Lung microvascular endothelial cell (primary cell): ENCODE results near the gene CPLANE2. TPM values are rescaled to one million over a fixed set of nuclear protein-coding genes. Genes with fewer than 3 reads are reported as not detected.
A peak's percentile ranks its signal among the peaks of the same experiment; 100 is the strongest.
"Not testable (repeated sequence)": the region's sequence is repeated elsewhere in the genome, so short reads cannot be mapped to it uniquely, and the experiment has no call there.

Experiments
- DNase-seq, 2 donors: peaks; one replicate each; pipeline versions ENCODE4 v3.0.0 to v3.0.0-alpha.2; 2010; ENCODE audit warnings: low read depth in 2 of 2
- total RNA-seq: library from RNA; depleted of rRNA; stranded (reverse); fragments of >200 nt; gene quantifications from 2 replicates; pipeline ENCODE4 v1.2.1, GENCODE V29; 2014

The CPLANE2 gene
- total RNA-seq, 1 donor from 2014 or later = 6.7 TPM

DNA sequence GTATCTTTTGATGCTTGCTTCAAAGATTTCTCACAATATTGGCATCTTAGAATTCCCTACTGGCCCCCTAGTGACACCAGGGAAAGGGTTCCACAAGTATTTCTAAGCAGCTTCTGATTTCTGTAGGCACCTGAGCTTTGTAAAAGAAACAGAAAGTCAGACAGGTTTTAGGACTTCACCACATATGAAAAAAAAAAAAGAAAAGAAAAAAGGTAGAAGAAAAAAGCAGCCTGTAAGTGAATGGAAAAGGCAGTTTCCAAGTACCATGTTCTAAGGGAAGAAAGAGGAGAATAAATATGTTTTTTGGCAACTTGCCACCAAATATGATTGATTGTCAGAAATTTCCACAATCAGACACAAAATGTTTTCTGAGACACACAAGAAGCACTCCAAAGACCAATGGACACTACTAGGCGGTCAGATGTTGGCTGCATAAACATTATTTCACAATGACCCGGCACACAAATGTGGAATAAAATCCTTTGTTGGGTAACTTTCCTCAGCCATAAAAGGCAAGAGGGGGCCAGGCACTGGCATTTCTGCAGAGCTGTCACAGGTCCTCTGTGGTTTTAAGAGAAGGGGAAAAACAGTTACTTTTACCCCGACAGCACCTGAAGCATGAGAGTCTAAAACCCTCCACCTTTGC lies 12.7 kb upstream of the CPLANE2 start:
- peak; percentile 75 to 78 for DNase-seq

DNA sequence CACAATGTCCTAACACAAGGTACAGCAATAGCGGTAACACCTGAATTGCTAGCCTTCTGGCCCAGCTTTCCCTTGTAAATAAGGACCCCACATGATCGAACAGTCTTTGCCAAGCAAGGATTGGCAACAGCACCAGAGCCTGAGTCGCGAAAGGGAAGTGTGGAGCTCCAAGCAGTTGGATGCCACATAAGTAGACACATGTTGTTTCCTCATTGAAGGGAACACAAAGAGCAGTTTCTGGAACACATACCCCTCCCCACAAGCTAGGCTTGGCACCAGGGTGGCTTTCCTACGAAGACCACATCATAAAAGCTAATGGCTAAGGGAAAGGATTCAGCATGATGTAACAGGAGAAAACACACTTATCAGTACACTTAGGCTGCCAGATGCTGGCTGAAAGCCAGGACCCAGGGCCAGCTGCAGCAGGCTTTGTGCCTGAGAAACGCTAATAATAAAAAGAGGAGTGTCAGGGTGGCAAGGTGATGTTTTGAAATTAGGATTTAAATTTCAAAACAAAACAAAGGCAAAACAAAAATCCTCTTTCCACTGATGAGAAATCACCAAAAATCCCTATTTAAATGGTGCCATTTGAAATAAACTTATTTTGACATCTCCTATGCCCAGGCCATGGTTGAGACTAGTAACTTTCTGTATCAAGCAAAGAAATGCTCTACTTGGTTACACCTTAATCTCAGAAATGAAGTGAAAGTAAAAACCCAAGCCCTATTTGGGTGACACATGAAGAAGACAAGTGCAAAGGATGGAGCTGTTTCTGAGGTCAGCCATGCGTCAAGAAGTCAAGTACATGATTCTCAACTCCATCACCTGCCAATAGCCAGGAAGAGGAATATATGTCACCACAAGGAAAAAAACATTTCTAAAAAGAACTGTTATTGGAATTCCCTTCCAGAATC lies 11.9 kb upstream of the CPLANE2 start:
- peak; percentile 67 to 95 for DNase-seq

DNA sequence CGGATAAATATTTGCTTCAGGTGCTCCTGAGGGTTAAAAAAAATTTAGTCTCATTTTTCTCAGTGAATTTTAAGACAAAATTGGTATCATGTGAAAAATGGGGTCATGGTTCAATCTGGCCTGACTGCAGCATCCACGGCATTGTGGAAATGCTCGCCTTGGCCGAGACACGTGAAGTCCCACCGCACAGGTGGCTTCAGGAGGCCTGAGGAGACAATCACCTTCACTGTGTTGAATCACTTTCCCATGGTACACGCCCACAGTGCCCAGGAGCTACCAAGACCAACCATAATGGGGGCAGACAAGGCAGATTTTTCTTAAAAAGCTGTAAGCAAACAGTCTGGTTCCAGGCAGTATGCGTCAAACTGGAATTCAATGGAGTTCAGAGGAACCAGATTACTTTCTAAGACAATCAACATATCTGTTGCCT lies 11.0 kb upstream of the CPLANE2 start:
- DNase-seq = peak in 1 of 2 donors; percentile 36

DNA sequence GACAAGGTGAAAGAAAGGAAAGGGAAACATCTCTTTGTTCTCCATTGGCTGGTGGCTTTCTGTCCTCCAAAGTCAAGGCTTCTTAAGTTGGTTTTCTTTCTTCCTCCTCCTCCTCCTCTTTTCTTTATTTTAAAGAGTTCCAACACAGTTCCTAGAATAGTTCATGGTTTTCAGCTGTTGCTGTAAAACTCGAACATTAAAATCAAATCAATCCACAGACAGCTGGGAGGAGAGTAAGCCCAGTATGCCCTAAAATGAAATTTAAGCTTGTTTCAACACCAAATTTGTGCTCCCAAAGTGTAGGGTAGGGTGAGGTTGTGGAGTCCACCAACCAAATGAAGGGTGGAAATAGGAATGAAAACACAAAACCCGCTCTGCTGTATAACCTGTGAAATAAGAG lies 10.5 kb upstream of the CPLANE2 start:
- DNase-seq = no peak

DNA sequence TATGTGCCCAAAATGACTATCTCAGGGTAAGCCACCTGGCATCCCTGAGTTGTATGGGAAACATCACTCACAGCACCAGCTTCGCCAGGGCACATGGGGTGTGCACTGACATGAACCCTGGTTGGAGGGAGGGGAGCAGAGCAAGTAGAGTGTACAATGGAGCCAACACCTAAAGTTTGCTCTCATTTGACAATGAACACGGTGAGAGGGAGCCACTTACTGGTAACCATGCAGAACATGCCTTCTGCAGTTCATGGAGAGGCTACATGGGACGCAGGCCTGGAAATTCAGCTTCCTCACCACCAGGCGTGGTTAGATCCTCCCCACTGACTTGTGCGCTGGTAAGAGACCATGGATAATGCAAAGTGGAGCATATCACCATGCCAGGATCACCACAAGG lies 10.0 kb upstream of the CPLANE2 start:
- no peak for DNase-seq

DNA sequence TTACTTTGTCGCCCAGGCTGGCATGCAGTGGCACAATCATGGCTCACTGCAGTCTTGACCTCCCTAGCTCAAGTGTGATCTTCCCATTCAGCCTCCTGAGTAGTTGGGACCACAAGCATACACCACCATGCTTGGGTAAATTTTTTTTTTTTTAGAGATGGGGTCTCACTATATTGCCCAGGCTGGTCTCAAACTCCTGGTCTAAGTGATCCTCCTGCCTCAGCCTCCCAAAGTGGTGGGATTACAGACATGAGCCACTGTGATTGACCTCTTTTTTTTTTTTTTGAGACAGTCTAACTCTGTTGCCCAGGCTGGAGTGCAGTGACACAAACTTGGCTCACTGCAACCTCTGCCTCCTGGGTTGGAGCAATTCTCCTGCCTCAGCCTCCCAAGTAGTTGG lies 9.3 kb upstream of the CPLANE2 start:
- DNase-seq = not testable (repeated sequence)

DNA sequence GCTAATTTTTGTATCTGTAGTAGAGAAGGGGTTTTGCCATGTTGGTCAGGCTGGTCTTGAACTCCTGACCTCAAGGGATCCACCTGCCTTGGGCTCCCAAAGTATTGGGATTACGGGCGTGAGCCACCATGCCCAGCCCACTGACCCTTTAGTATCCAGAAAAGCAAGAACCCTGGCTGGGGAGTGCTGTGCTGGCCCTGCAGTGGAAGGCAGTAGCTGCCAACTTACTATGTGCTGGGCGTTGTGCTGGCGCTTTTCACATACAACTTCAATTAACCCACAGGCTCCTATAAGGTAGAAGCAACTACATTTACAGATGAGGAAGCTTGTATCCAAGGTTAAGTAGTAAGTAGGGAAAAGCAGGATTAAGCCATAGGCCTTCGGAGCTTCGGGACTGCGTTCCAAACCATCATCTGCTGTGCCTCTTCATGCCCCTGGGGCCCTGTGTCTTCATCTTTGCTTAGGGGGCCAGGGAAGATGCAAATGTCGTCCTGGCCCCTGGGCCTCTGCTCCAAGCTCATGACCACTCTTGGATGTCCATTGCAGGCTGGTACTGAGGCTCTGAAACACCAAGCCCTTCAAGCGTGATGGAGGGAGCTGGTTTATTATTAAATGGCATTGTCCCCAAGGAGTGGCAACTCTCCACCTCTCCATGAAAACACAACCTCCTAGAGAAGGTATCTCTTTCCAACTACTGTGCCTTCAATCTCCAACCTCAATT lies 8.7 kb upstream of the CPLANE2 start:
- DNase-seq = no peak

DNA sequence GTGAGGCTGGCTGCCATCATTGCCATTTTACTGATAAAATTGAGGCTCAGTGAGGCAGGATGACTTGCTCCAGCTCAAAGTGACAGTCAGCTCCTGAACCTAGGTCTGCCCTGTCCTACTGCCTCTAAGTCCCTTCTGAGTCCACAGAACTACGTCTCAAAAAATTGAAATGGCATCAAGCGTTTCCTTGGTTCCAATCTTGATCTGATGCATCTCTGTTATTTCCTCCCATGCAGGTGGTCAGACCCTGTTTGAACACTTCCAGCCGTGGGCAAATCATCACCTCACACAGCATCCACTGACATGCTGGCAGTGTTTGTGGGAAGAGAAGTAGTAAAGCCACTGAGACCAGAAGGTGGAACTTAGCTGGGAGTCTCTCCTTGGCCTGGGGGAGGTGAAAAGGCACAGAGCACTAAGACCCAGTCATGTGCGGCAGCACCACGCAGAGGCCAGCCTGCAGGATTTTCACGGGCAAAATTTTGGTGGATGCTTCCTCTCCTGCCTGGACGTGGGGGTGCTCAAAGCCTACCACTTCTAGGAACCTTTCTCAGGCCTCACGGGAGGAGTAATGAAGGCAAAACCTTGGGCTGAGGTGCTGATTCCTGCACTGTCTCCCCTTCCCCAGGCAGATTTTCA lies 7.8 kb upstream of the CPLANE2 start:
- DNase-seq = no peak

DNA sequence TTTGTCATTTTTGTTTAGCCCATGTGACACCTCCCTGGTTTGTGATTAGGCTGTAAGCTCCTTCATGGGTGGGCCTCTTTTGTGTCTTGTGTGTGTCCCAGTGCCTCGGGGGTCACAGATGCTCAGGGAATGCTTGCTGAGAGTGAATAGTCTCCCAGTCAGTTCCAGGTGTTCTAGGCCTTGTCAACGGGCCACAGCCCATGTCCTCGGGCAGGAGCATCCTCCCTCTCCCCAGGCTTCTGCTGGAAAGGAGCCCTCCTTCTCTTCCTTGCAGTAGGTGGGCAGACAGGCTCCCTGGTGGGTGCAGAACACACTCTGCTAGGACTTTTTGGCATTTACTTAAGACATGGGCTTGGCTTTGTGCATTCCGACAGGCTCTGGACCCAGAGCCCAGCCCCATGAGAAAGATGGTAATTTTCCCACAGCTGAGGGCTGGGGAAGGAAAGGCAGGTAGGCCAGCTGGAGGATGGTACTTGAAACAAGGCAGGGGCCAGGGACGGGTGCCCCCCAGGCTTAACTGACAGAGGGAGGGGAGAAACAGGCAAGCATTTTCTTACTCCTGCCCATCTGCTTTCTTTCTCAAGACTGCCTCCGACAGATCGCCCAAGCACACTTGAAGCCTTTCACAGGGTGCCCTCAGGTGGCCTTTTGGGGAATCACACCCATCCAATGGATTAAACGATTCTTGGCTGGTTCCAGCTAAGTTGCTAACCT lies 7.1 kb upstream of the CPLANE2 start:
- peak; percentile 77 to 85 for DNase-seq

DNA sequence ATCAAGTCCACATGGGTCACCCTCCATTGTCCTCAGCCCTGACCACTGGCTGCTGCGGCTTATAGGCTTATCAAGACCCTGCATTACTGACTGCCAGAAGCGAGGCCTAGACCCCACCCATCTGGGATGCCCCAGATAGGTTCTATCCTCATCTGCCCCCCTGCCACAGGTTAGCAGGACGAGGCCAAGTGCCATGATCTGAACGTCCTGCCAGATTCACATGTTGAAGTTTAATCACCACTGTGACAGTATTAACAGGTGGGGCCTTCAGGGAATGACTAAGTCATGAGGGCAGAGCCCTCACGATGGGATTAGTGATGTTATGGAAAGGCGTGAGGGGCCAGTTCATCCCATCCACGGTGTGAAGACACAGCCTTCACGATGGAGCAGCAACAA lies 6.2 kb upstream of the CPLANE2 start:
- DNase-seq = no peak

DNA sequence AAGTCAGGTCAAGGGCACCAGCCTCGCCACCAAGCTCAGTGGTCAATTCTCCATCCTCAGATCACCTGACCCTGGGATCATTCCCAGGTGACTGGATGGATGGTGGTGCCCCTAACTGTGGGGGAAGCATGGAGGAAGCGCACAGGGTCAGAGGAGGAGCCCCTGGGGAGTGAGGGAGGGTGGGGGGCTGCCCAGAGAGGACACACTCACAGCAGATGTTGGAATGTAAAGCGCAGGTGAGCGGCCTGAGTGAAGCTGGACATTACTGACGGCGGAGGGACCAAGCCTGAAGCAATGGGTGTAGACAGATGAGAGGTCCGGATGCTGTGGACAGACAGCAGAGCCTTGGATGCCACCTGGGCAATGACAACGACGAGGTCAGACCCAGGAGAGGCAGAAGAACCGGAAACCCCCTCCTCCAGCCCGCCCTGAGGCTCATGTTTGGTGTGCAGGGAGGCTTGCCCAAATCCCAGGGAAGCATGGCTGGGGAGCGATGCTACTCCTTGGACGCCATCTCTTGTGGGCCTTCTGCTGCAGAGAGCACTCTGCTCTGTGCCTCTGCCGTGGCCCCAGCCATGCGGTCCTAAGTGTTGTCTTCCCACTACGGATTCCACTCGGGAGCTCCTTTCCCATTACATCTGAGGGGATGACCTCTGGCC lies 5.7 kb upstream of the CPLANE2 start:
- no peak for DNase-seq

DNA sequence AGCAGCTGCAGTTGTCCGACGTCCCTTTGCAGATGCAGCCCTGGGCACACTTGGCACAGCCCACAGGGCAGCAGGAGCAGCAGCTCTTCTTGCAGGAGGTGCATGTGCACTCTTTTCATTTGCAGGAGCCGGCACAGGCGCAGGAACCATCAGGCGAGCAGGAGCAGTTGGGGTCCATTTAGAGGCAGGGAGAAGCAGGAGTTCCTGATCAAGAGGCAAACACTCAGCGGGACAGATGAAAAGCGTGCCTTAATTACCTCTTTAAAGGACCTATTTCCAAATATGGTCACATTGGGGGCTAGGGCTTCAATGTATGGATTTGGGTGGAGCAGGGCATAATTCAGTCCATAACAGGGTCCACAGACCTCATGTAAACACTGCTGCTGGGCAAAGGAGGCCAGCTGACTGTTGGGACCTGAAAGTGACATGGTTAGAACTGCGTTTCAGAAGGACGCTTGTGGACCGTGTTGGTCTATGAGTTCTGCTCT lies 4.3 kb upstream of the CPLANE2 start:
- no peak for DNase-seq

DNA sequence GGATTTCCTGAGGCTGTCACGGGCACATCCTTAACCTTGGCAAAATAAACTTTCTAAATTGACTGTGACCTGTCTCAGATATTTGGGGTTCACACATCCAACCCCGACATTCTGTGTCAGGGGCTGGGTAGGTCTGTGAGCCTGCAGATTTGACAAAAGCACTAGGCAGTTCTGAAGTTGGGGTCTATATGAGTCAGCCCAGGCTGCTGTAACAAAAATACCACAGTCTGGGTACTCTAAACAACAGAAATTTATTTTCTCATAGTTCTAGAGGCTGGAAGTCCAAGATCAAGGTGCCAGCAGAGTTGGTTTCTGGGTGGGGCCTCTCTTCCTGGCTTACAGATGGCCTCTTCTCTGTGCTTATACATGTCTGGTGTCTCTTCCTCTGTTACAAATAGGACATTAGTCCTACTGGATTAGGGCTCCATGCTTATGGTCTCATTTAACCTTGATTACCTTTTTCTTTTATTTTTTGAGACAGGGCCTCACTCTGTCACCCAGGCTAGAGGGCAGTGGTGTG lies 3.0 kb upstream of the CPLANE2 start:
- DNase-seq = no peak

DNA sequence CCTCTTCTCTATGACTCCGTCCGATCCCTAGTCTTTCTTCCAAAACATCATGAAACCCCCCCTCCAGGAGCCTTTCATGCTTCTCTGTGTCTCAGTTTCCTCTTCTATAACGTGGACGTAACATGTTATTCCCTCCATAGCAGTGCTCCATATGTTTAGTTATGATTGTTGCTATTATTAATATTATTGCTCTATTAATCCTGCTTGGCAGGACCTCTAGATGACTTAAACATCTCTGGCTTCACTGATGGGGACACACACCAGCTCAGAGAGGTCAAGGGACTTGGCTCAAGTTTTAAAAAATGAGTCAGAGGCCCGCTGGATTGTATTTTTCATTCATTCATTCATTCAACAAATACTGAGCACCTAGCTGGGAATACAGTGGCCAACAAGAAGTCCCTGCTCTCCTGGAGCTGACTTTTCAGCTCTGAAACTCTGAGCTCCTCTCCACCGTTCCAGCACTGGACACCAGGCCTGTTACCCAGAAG lies 404 bp upstream of the CPLANE2 start:
- DNase-seq = peak; percentile 25 to 39

DNA sequence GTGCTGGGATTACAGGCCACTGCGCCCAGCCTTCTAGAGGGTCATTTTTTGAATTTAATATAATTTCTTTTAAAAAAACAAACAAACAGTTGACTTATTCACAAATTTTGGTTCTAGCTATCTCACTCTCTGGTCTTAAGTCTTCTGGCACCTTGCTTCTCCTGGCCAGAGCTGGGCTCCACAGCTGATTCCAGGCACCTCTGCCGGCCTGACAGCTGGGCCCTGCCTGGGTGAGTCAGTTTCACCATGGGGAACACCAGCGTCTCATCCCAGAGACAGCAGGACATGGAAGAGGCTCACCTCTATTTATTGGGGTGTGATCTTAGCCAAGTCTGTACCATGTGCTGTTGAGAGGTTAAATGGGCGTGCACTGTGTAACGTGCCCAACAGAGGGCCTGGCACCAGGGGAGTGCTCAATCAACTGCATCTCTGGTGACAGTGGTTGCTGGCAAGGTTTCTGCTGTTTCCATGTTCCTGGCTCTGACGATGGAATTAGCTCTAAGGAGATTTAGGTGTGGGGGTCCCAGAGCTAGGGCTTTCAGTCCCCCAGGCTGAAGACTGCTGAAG lies 956 bp downstream of the CPLANE2 start:
- peak; percentile 21 to 66 for DNase-seq

DNA sequence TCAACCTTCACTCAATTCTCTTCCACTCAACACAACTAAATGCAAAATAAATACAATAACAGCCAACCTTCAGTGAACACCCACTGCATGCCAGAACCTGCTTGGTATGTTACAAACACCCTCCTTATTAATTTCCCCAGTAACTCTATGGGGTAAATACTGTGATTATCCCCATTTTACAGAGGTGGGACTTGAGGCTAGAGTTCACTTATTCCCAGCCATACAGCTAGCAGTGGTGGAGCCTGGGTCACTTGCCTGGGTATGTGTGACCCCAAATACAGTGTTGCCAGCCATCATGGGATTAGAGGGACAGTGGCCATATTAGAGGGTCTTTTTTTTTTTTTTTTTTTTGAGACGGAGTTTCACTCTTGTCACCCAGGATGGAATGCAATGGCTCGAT lies 1.6 kb downstream of the CPLANE2 start:
- no peak for DNase-seq

DNA sequence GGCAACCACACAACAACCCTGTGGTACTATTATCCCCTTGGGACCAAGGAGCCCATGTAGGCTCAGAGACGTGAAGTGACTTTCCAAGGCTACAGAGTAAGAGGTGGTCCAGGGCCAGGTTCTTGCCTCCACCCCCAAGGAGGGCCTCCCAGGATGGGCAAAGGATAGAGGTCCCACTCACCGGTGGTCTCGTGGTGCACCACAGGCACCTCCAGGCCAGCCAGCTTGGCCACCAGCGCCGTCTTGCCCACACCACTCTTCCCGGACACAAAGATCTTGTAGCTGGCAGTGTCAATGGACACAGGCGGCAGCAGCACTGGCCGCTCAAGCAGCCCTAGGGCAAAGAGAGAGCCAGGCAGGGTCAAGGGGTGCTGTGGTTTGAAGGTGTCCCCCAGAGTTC lies 3.6 kb downstream of the CPLANE2 start:
- no peak for DNase-seq

DNA sequence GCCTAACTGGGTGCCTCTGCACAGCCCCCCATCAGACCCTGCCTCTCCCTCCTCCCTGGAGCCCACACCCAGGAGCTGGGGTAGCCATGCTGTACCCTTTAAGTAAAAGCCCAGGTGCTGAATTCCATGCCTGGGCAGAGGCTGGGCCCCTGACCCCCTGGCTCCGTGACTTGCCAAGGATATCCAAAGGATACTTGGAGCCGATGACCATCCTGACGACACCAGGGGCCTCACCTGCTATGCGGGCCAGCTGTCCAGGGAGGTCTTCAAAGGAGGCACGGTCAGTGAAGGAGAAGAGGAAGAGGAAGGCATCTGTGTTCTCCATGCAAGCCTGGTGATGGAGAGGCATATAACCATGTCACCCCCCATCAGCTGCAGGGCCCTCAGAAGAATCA lies 4.7 kb downstream of the CPLANE2 start:
- DNase-seq = no peak
